Muscle of leg (tissue), 11 donors: Measurements from ENCODE around the gene BNC2. TPM values are rescaled to one million over a fixed set of nuclear protein-coding genes. Genes with fewer than 3 reads are reported as not detected.
A peak's percentile ranks its signal among the peaks of the same experiment; 100 is the strongest.

ENCODE experiments used
- DNase-seq: peaks from one replicate; pipeline ENCODE4 v3.0.0; 2013
- H3K27ac ChIP-seq: one replicate; pipeline ENCODE4 v1.5.1; 2013; ENCODE audit warnings: mild to moderate bottlenecking, low read length, control low read depth
- H3K27me3 ChIP-seq: one replicate; pipeline ENCODE4 v1.6.1; 2013; ENCODE audit warnings: low read length; ENCODE audit not compliant: control insufficient read depth, insufficient read depth
- H3K36me3 ChIP-seq: one replicate; pipeline ENCODE4 v1.6.1; 2013; ENCODE audit warnings: low read length; ENCODE audit not compliant: control insufficient read depth, insufficient read depth
- H3K4me1 ChIP-seq: one replicate; pipeline ENCODE4 v1.6.1; 2013; ENCODE audit warnings: low read length; ENCODE audit not compliant: control insufficient read depth, insufficient read depth
- H3K4me3 ChIP-seq: one replicate; pipeline ENCODE4 v1.5.1; 2013; ENCODE audit warnings: low read length, control low read depth
- H3K9me3 ChIP-seq: replicated peaks from 2 replicates; pipeline ENCODE4 v1.6.1; 2013; ENCODE audit warnings: low read depth, low read length; ENCODE audit not compliant: control insufficient read depth
- WGBS: methylation state at CpG from one replicate; pipeline ENCODE4 v1.1.5; 2013; ENCODE audit warnings: missing lambda C conversion rate; ENCODE audit not compliant: insufficient coverage; 5-methylcytosine and 5-hydroxymethylcytosine counted together
- polyA plus RNA-seq, 8 donors: library from polyadenylated mRNA; unstranded; fragments of 120-200 nt; gene quantifications; one replicate each; pipeline versions ENCODE4 v1.2.1 to v1.2.3, GENCODE V29; 2013; ENCODE audit warnings: inconsistent platforms in 1 of 8, low replicate concordance in 1 of 8; ENCODE audit not compliant: insufficient read length in 8 of 8, insufficient read depth in 1 of 8
- total RNA-seq: library from RNA; stranded (reverse); fragments of 120-200 nt; gene quantifications from one replicate; pipeline ENCODE4 v1.2.4, GENCODE V29; 2013

BNC2 gene
- total and polyA plus RNA-seq, 9 donors, result 4.7 to 24.0 (median 7.6) TPM

- Histone ChIP-seq H3K9me3 (no peaks in the 10 kb centered on the region), H3K36me3 (no peaks in the 10 kb centered on the region), H3K27me3 (no peaks in the 10 kb centered on the region), H3K27ac (peak overlapping the region; percentile 42), H3K4me1 (peaks cover 29% of the 10 kb centered on the region), H3K4me3 (no peak overlapping the region)
- peak; percentile 73 for DNase-seq
- WGBS, result no CpG with 5 or more reads among the region's 1 CpG
These were observed 244.7 kb downstream of the BNC2 start for GRCh38 chr9:16625811-16626210.

GRCh38 chr9:16625161-16625631, 245.3 kb downstream of the BNC2 start:
- H3K9me3 ChIP-seq, result no peaks in the 10 kb centered on the region
- no CpG with 5 or more reads among the region's 9 CpGs for WGBS
- peak overlapping the region; percentile 63 for H3K27ac ChIP-seq
- H3K4me1 ChIP-seq, result peaks cover 29% of the 10 kb centered on the region
- H3K4me3 ChIP-seq, result no peak overlapping the region
- H3K27me3 ChIP-seq, result no peaks in the 10 kb centered on the region
- peak; percentile 72 for DNase-seq
- H3K36me3 ChIP-seq, result no peaks in the 10 kb centered on the region

- Histone ChIP-seq H3K27ac (peak overlapping the region; percentile 63), H3K4me1 (peaks cover 29% of the 10 kb centered on the region), H3K36me3 (no peaks in the 10 kb centered on the region), H3K9me3 (no peaks in the 10 kb centered on the region), H3K27me3 (no peaks in the 10 kb centered on the region), H3K4me3 (no peak overlapping the region)
- peak; percentile 74 for DNase-seq
- WGBS, result no CpG with 5 or more reads among the region's 3 CpGs
These were observed 245.7 kb downstream of the BNC2 start for GRCh38 chr9:16624744-16625117.

GRCh38 chr9:16623989-16624743, 246.3 kb downstream of the BNC2 start:
- Histone ChIP-seq H3K27ac (peak overlapping the region; percentile 63), H3K9me3 (no peaks in the 10 kb centered on the region), H3K36me3 (no peaks in the 10 kb centered on the region), H3K4me1 (peaks cover 29% of the 10 kb centered on the region), H3K4me3 (no peak overlapping the region), H3K27me3 (no peaks in the 10 kb centered on the region)
- peak; percentile 24 for DNase-seq
- 50% methylated on average over 4 of the region's 6 CpGs for WGBS

- WGBS, result no CpG with 5 or more reads among the region's 3 CpGs
- no peak for DNase-seq
- Histone ChIP-seq H3K4me3 (no peak overlapping the region), H3K9me3 (no peaks in the 10 kb centered on the region), H3K4me1 (peaks cover 23% of the 10 kb centered on the region), H3K36me3 (no peaks in the 10 kb centered on the region), H3K27ac (no peak overlapping the region), H3K27me3 (no peaks in the 10 kb centered on the region)
These were observed 247.9 kb downstream of the BNC2 start for GRCh38 chr9:16622541-16622940.

- DNase-seq, result peak; percentile 21
- no peaks in the 10 kb centered on the region for H3K9me3 ChIP-seq
- H3K36me3 ChIP-seq, result no peaks in the 10 kb centered on the region
- no peak overlapping the region for H3K27ac ChIP-seq
- no peaks in the 10 kb centered on the region for H3K27me3 ChIP-seq
- 100% methylated on average over 1 of the region's 7 CpGs for WGBS
- H3K4me1 ChIP-seq, result peaks cover 2% of the 10 kb centered on the region
- H3K4me3 ChIP-seq, result no peak overlapping the region
These were observed 250.5 kb downstream of the BNC2 start for GRCh38 chr9:16619914-16620520.

- no peak overlapping the region for H3K4me3 ChIP-seq
- no peaks in the 10 kb centered on the region for H3K4me1 ChIP-seq
- H3K27ac ChIP-seq, result no peak overlapping the region
- no peaks in the 10 kb centered on the region for H3K9me3 ChIP-seq
- no peaks in the 10 kb centered on the region for H3K36me3 ChIP-seq
- no peaks in the 10 kb centered on the region for H3K27me3 ChIP-seq
- DNase-seq, result no peak
These were observed 251.1 kb downstream of the BNC2 start for GRCh38 chr9:16619402-16619801.

GRCh38 chr9:16618524-16618923, 251.9 kb downstream of the BNC2 start:
- no peaks in the 10 kb centered on the region for H3K27me3 ChIP-seq
- DNase-seq, result no peak

GRCh38 chr9:16616686-16617085, 253.8 kb downstream of the BNC2 start:
- Histone ChIP-seq H3K9me3 (no peaks in the 10 kb centered on the region), H3K36me3 (no peaks in the 10 kb centered on the region), H3K27ac (no peak overlapping the region), H3K4me1 (no peaks in the 10 kb centered on the region), H3K4me3 (no peak overlapping the region), H3K27me3 (no peaks in the 10 kb centered on the region)
- no CpG with 5 or more reads among the region's 2 CpGs for WGBS
- DNase-seq, result no peak

More at GRCh38 chr9:16618524-16618923, 251.9 kb downstream of the BNC2 start:
- H3K36me3 ChIP-seq, result no peaks in the 10 kb centered on the region
- H3K4me1 ChIP-seq, result no peaks in the 10 kb centered on the region
- no peaks in the 10 kb centered on the region for H3K9me3 ChIP-seq
- no CpG with 5 or more reads among the region's 3 CpGs for WGBS
- H3K27ac ChIP-seq, result no peak overlapping the region
- H3K4me3 ChIP-seq, result no peak overlapping the region

- WGBS, result no CpG with 5 or more reads among the region's 4 CpGs
- H3K27ac ChIP-seq, result no peak overlapping the region
These were observed 255.0 kb downstream of the BNC2 start for GRCh38 chr9:16615451-16615850.

More at GRCh38 chr9:16615451-16615850, 255.0 kb downstream of the BNC2 start:
- no peak for DNase-seq
- Histone ChIP-seq H3K4me1 (no peaks in the 10 kb centered on the region), H3K4me3 (no peak overlapping the region), H3K9me3 (no peaks in the 10 kb centered on the region), H3K27me3 (no peaks in the 10 kb centered on the region), H3K36me3 (no peaks in the 10 kb centered on the region)
